Fibroblast of mammary gland (primary cell): ENCODE data around the gene ZCCHC17.
"Not testable (repeated sequence)": the region's sequence is repeated elsewhere in the genome, so short reads cannot be mapped to it uniquely, and the experiment has no call there.

Experiments used
- DNase-seq: peaks from one replicate; pipeline ENCODE4 v3.0.0-alpha.2; 2010; ENCODE audit warnings: low read depth
- H3K4me3 ChIP-seq: 2 replicates; pipeline ENCODE4 v1.5.1; 2011; ENCODE audit warnings: low read depth, mild to moderate bottlenecking, low read length, moderate library complexity; ENCODE audit not compliant: control insufficient read depth
- TF ChIP-seq, protein P1 (sequence below): conservative IDR thresholded peaks from 2 replicates; pipeline ENCODE4 v1.5.1; 2011; ENCODE audit warnings: low read depth, low read length, inconsistent platforms; ENCODE audit not compliant: control insufficient read depth, insufficient read depth

The ZCCHC17 gene

DNA sequence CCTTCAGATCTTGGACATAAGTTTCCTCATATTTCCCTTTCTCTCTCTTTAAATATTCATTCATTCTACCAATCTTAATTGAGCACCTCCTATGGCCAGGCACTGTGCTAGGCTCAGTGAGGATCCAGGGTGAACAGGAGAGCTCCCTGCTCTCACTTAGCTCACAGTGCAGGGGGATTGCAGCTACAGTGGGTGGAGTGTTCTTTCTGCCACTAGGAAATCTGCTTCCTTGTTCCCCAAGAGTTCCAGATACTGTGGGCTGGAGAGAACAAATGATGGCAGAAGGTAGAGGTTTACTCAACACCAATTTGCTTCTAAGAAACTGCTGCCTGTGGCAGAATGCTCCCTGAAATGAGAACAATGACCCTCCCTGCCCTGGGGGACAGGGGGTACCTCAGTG, 81.2 kb downstream of the ZCCHC17 start:
- no peak overlapping the region for H3K4me3 ChIP-seq
- TF ChIP-seq, protein P1, sequence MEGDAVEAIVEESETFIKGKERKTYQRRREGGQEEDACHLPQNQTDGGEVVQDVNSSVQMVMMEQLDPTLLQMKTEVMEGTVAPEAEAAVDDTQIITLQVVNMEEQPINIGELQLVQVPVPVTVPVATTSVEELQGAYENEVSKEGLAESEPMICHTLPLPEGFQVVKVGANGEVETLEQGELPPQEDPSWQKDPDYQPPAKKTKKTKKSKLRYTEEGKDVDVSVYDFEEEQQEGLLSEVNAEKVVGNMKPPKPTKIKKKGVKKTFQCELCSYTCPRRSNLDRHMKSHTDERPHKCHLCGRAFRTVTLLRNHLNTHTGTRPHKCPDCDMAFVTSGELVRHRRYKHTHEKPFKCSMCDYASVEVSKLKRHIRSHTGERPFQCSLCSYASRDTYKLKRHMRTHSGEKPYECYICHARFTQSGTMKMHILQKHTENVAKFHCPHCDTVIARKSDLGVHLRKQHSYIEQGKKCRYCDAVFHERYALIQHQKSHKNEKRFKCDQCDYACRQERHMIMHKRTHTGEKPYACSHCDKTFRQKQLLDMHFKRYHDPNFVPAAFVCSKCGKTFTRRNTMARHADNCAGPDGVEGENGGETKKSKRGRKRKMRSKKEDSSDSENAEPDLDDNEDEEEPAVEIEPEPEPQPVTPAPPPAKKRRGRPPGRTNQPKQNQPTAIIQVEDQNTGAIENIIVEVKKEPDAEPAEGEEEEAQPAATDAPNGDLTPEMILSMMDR, result no peak
- no peak for DNase-seq

DNA sequence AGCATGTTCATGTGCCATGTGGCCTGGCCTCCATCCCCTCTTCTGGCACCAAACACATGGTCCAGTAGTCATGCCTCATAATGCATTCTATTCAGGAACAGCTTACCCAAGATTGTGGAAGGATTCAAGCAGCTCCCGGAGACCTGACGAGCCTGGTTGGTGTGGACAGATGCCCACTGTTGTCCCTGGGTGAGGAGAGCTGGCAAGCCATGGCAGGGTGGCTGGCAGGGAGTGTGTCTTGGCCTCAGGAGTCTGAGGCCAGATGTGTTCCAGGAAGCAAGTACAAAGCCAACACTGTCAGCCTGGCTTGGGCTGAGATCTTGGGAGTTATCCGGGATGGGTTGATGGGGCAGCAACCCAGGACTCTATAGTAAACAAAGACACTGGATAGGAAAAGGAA, 83.3 kb downstream of the ZCCHC17 start:
- DNase-seq, result no peak
- TF ChIP-seq, protein P1, result no peak
- no peak overlapping the region for H3K4me3 ChIP-seq

DNA sequence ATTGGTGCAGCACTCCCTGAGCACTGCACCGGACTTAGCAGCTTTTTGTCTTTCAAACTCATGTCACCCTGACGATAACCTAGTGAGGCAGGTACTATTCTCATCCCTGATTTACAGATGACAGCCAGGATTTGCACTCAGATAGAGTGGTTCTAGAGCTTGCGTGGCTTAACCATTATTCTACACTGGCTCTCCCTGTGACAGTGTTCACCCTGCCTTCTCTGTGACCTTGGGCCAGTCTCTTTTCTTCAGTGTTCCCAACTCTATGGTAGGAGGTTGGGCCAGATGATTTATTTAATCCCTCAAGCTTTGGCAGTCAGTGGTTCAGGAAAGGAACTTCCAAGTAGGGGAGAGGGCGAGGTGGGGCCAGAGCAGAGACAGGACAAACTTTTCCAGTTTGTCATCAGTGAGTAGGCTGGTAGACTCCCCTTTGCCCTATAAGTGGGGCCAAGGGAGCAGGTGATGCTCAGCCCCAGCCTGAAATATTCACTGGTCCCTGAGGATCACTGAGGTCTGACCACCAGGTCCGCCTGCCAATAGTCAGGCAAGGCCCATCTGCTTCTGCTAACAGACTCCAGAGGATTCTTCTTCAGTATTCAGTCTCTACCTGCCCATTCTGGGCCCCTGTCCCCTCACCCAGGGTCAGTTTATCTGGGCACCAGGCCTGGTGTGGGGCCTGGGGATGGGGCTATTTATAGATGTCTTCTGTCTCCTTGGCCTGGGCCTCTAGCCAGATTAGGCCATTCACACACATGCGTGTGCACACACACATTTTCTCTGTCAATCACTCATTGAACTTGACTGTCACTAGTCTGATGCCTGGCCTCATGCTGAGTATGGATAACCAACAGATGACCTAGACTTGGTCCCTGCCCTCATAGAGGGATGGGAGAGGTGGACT, 84.8 kb downstream of the ZCCHC17 start:
- H3K4me3 ChIP-seq, result no peak overlapping the region
- peak; percentile 90 for DNase-seq
- TF ChIP-seq, protein P1, result no peak

GRCh38 chr1:31382379-31382989, 85.7 kb downstream of the ZCCHC17 start:
- H3K4me3 ChIP-seq, result no peak overlapping the region
- DNase-seq, result no peak
- TF ChIP-seq, protein P1, result no peak

DNA sequence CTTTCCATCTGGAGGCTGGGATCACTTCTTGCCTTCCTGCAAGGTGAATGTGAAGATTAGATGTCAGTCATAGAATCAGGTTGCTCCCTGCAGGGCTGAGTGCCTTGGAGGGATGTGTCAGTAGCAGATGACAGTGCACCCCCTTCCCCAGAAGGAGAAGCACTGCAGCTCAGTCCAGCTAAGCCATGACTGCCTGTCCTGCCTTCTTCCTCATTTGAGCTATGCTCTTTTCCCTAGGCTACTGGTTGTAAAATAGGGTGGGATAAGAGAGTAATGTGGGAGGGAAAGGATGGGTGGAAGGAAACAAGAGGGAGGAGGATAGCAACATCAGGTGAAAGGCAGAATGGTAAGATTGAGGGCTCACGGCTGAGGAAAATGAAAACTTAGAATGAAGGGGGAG, 87.1 kb downstream of the ZCCHC17 start:
- no peak for DNase-seq
- TF ChIP-seq, protein P1, result no peak
- no peak overlapping the region for H3K4me3 ChIP-seq

DNA sequence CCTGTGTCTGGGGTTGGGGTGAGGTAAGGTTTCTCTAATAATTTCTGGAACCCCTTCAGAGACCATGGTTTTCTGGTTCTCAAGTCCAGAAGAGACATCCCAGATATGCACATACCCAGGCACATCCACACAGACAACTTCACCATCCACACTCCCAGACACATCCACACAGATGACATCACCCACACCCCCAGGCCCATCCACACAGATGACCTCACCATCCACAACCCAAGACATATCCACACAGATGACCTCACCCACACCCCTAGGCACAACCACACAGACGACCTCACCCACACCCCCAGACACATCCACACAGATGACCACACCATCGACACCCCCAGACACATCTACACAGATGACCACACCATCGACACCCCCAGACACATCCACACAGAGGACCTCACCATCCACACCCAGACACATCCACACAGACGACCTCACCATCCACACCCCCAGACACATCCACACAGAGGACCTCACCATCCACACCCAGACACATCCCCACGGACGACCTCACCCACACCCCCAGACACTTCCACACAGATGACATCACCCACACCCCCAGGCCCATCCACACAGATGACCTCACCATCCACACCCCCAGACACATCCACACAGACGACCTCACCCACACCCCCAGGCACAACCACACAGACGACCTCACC, 89.9 kb downstream of the ZCCHC17 start:
- DNase-seq, H3K4me3 ChIP-seq: not testable (repeated sequence)

- TF ChIP-seq, protein P1, result no peak
- H3K4me3 ChIP-seq, result no peak overlapping the region
- DNase-seq, result peak; percentile 40
Observed at GRCh38 chr1:31387612-31388011, 90.8 kb downstream of the ZCCHC17 start.
